Mesenchymal stem cell (in vitro differentiated cells and primary cell): ENCODE measurements around the gene SEC14L5.

ENCODE experiments used
- DNase-seq: peaks from one replicate; pipeline ENCODE4 v3.0.0-alpha.2; 2013
- H2AFZ ChIP-seq: one replicate; pipeline ENCODE4 v1.6.1; 2013; ENCODE audit warnings: low read depth, mild to moderate bottlenecking, control low read depth, inconsistent platforms, low read length, moderate library complexity
- H2AK5ac ChIP-seq: 2 replicates; pipeline ENCODE4 v1.6.1; 2013; ENCODE audit warnings: low read length, moderate library complexity, mild to moderate bottlenecking, inconsistent platforms; ENCODE audit not compliant: severe bottlenecking
- H2BK120ac ChIP-seq: one replicate; pipeline ENCODE4 v1.6.1; 2013; ENCODE audit warnings: low read depth, mild to moderate bottlenecking, inconsistent platforms, low read length, moderate library complexity
- H2BK12ac ChIP-seq, 2 experiments: one replicate each; pipeline ENCODE4 v1.6.1; 2013; ENCODE audit warnings: inconsistent platforms in 2 of 2, low read length in 2 of 2, mild to moderate bottlenecking in 2 of 2, moderate library complexity in 2 of 2, control low read depth in 1 of 2
- H2BK15ac ChIP-seq: one replicate; pipeline ENCODE4 v1.6.1; 2013; ENCODE audit warnings: mild to moderate bottlenecking, low read depth, inconsistent platforms; ENCODE audit not compliant: poor library complexity, severe bottlenecking
- H2BK5ac ChIP-seq: 2 replicates; pipeline ENCODE4 v1.6.1; 2013; ENCODE audit warnings: low read depth, mild to moderate bottlenecking, low read length, control low read depth, inconsistent platforms; ENCODE audit not compliant: poor library complexity, severe bottlenecking
- H3K14ac ChIP-seq, 2 experiments: one replicate each; pipeline ENCODE4 v1.6.1; 2013; ENCODE audit warnings: inconsistent platforms in 2 of 2, low read length in 2 of 2, control low read depth in 1 of 2, mild to moderate bottlenecking in 1 of 2, moderate library complexity in 1 of 2
- H3K18ac ChIP-seq, 2 experiments: one replicate each; pipeline ENCODE4 v1.6.1; 2013; ENCODE audit warnings: inconsistent platforms in 2 of 2, low read length in 2 of 2, control low read depth in 1 of 2, low read depth in 1 of 2, mild to moderate bottlenecking in 1 of 2
- H3K23ac ChIP-seq, 2 experiments: one replicate each; pipeline ENCODE4 v1.6.1; 2013; ENCODE audit warnings: inconsistent platforms in 2 of 2, low read length in 2 of 2, mild to moderate bottlenecking in 2 of 2, moderate library complexity in 2 of 2, control low read depth in 1 of 2
- H3K27ac ChIP-seq: 2 replicates; pipeline ENCODE4 v1.5.1; 2013; ENCODE audit warnings: mild to moderate bottlenecking, moderate library complexity, low read length, control low read depth, inconsistent platforms; ENCODE audit not compliant: poor library complexity, severe bottlenecking
- H3K27me3 ChIP-seq, 2 experiments: 2 replicates each; pipeline versions ENCODE4 v1.6.1 to v1.7.0; 2013; ENCODE audit warnings: low read length in 2 of 2, mild to moderate bottlenecking in 2 of 2, moderate library complexity in 2 of 2, control low read depth in 1 of 2, inconsistent platforms in 1 of 2; ENCODE audit not compliant: control insufficient read depth in 1 of 2, insufficient read depth in 1 of 2
- H3K36me3 ChIP-seq, 2 experiments: 2 replicates each; pipeline versions ENCODE4 v1.6.1 to v1.7.0; 2013; ENCODE audit warnings: low read length in 2 of 2, control low read depth in 1 of 2, inconsistent platforms in 1 of 2, low read depth in 1 of 2, mild to moderate bottlenecking in 1 of 2; ENCODE audit not compliant: insufficient read depth in 2 of 2, control insufficient read depth in 1 of 2
- H3K4ac ChIP-seq, 2 experiments: one replicate each; pipeline ENCODE4 v1.6.1; 2013; ENCODE audit warnings: inconsistent platforms in 2 of 2, low read length in 2 of 2, mild to moderate bottlenecking in 2 of 2, moderate library complexity in 2 of 2, control low read depth in 1 of 2, low read depth in 1 of 2
- H3K4me1 ChIP-seq: 2 replicates; pipeline ENCODE4 v1.6.1; 2013; ENCODE audit warnings: low read depth, low read length, control low read depth; ENCODE audit not compliant: control insufficient read depth, insufficient read depth
- H3K4me2 ChIP-seq: 2 replicates; pipeline ENCODE4 v1.6.1; 2013; ENCODE audit warnings: low read length, mild to moderate bottlenecking, inconsistent platforms; ENCODE audit not compliant: poor library complexity, severe bottlenecking
- H3K4me3 ChIP-seq, 2 experiments: 2 replicates each; pipeline versions ENCODE4 v1.5.1 to v1.7.0; 2013; ENCODE audit warnings: low read length in 2 of 2, mild to moderate bottlenecking in 2 of 2, control low read depth in 1 of 2, low read depth in 1 of 2; ENCODE audit not compliant: insufficient read depth in 1 of 2
- H3K79me1 ChIP-seq: replicated peaks from 2 replicates; pipeline ENCODE4 v1.6.1; 2013; ENCODE audit warnings: mild to moderate bottlenecking, control low read depth, low read length, inconsistent platforms; ENCODE audit not compliant: poor library complexity, severe bottlenecking
- H3K9ac ChIP-seq: 2 replicates; pipeline ENCODE4 v1.7.0; 2013; ENCODE audit warnings: mild to moderate bottlenecking, low read length, moderate library complexity
- H3K9me3 ChIP-seq: 2 replicates; pipeline ENCODE4 v1.7.0; 2013; ENCODE audit warnings: mild to moderate bottlenecking, low read length; ENCODE audit not compliant: control insufficient read depth
- H4K8ac ChIP-seq: one replicate; pipeline ENCODE4 v1.6.1; 2013; ENCODE audit warnings: inconsistent platforms, mild to moderate bottlenecking, low read length, moderate library complexity
- H4K91ac ChIP-seq: one replicate; pipeline ENCODE4 v1.6.1; 2013; ENCODE audit warnings: mild to moderate bottlenecking, low read length, inconsistent platforms
- WGBS: methylation state at CpG from one replicate; pipeline ENCODE4 v1.1.7; 2013; ENCODE audit warnings: mixed read lengths; 5-methylcytosine and 5-hydroxymethylcytosine counted together

Gene SEC14L5

GRCh38 chr16:4911970-4912386 is 46.2 kb upstream of the SEC14L5 start:
- H3K23ac ChIP-seq: no peak overlapping the region
- H2AFZ ChIP-seq: no peak overlapping the region
- H3K14ac ChIP-seq: no peak overlapping the region
- H3K4me3 ChIP-seq: no peak overlapping the region
- H2BK5ac ChIP-seq: no peak overlapping the region
- no peak overlapping the region for H3K4me2 ChIP-seq
- H3K36me3 ChIP-seq: peaks cover 13 to 41% of the 10 kb centered on the region in 2 experiments
- no peak overlapping the region for H3K18ac ChIP-seq
- no peaks in the 10 kb centered on the region for H3K27me3 ChIP-seq
- 90% methylated on average over 6 of the region's 6 CpGs for WGBS
- H2BK15ac ChIP-seq: no peak overlapping the region
- H3K4ac ChIP-seq: no peak overlapping the region
- peaks cover 26% of the 10 kb centered on the region for H3K4me1 ChIP-seq
- no peak for DNase-seq
- H4K91ac ChIP-seq: no peak overlapping the region
- H3K9ac ChIP-seq: no peak overlapping the region
- H2AK5ac ChIP-seq: no peak overlapping the region
- no peak overlapping the region for H2BK120ac ChIP-seq
- H3K79me1 ChIP-seq: peaks cover 6% of the 10 kb centered on the region
- no peak overlapping the region for H4K8ac ChIP-seq
- H3K27ac ChIP-seq: no peak overlapping the region
- no peak overlapping the region for H2BK12ac ChIP-seq
- H3K9me3 ChIP-seq: no peaks in the 10 kb centered on the region

GRCh38 chr16:4913130-4913773 is 44.9 kb upstream of the SEC14L5 start:
- Histone ChIP-seq H2BK120ac (no peak overlapping the region), H3K27ac (no peak overlapping the region), H3K18ac (no peak overlapping the region), H3K4me2 (no peak overlapping the region), H2BK12ac (no peak overlapping the region), H4K91ac (no peak overlapping the region), H2AFZ (no peak overlapping the region), H3K9me3 (no peaks in the 10 kb centered on the region), H3K14ac (no peak overlapping the region), H2AK5ac (no peak overlapping the region), H2BK15ac (no peak overlapping the region), H2BK5ac (no peak overlapping the region), H3K9ac (no peak overlapping the region), H3K36me3 (peaks cover 13 to 36% of the 10 kb centered on the region in 2 experiments), H3K27me3 (no peaks in the 10 kb centered on the region), H3K4ac (no peak overlapping the region), H3K79me1 (peaks cover 6% of the 10 kb centered on the region), H4K8ac (no peak overlapping the region), H3K4me1 (peaks cover 29% of the 10 kb centered on the region), H3K23ac (no peak overlapping the region), H3K4me3 (no peak overlapping the region)
- 83% methylated on average over 7 of the region's 7 CpGs for WGBS
- no peak for DNase-seq

GRCh38 chr16:4913774-4914525 is 44.2 kb upstream of the SEC14L5 start:
- no peak overlapping the region for H3K9ac ChIP-seq
- no peak for DNase-seq
- H3K14ac ChIP-seq: no peak overlapping the region
- H3K79me1 ChIP-seq: peaks cover 6% of the 10 kb centered on the region
- H3K36me3 ChIP-seq: peaks cover 13 to 31% of the 10 kb centered on the region in 2 experiments
- H3K27ac ChIP-seq: no peak overlapping the region
- no peaks in the 10 kb centered on the region for H3K9me3 ChIP-seq
- no peak overlapping the region for H2AFZ ChIP-seq
- H3K4me3 ChIP-seq: no peak overlapping the region
- no peak overlapping the region for H4K91ac ChIP-seq
- H2AK5ac ChIP-seq: peak overlapping the region; percentile 72
- H2BK12ac ChIP-seq: no peak overlapping the region
- H4K8ac ChIP-seq: peak overlapping the region; percentile 9
- peaks cover 35% of the 10 kb centered on the region for H3K4me1 ChIP-seq
- no peak overlapping the region for H2BK15ac ChIP-seq
- peak overlapping the region; percentile 53 for H2BK5ac ChIP-seq
- H3K18ac ChIP-seq: no peak overlapping the region
- no peak overlapping the region for H3K4ac ChIP-seq
- 94% methylated on average over 14 of the region's 15 CpGs for WGBS
- H3K4me2 ChIP-seq: no peak overlapping the region
- H3K27me3 ChIP-seq: no peaks in the 10 kb centered on the region
- H3K23ac ChIP-seq: no peak overlapping the region
- no peak overlapping the region for H2BK120ac ChIP-seq

GRCh38 chr16:4914528-4915225 is 43.5 kb upstream of the SEC14L5 start:
- Histone ChIP-seq H3K18ac (no peak overlapping the region), H4K91ac (no peak overlapping the region), H3K4me2 (no peak overlapping the region), H3K4me1 (peaks cover 37% of the 10 kb centered on the region), H3K4ac (no peak overlapping the region), H2BK120ac (no peak overlapping the region), H3K36me3 (peaks cover 13 to 29% of the 10 kb centered on the region in 2 experiments), H3K4me3 (no peak overlapping the region), H2BK12ac (no peak overlapping the region), H4K8ac (peak overlapping the region; percentile 9), H2AK5ac (peak overlapping the region; percentile 56), H2AFZ (no peak overlapping the region), H3K79me1 (peaks cover 6% of the 10 kb centered on the region), H3K9ac (peak overlapping the region; percentile 42), H2BK5ac (peak overlapping the region; percentile 53), H3K9me3 (no peaks in the 10 kb centered on the region), H3K23ac (no peak overlapping the region), H3K14ac (no peak overlapping the region), H3K27me3 (no peaks in the 10 kb centered on the region), H3K27ac (peak overlapping the region; percentile 49), H2BK15ac (no peak overlapping the region)
- no peak for DNase-seq
- WGBS: 90% methylated on average over 5 of the region's 7 CpGs
